OCI-M1 (cell line): ENCODE results near the gene CETN3.

Source experiments
- DNase-seq: peaks from one replicate; lab custom pipeline; 2025; lab: John Stamatoyannopoulos, UW

The CETN3 gene

DNA sequence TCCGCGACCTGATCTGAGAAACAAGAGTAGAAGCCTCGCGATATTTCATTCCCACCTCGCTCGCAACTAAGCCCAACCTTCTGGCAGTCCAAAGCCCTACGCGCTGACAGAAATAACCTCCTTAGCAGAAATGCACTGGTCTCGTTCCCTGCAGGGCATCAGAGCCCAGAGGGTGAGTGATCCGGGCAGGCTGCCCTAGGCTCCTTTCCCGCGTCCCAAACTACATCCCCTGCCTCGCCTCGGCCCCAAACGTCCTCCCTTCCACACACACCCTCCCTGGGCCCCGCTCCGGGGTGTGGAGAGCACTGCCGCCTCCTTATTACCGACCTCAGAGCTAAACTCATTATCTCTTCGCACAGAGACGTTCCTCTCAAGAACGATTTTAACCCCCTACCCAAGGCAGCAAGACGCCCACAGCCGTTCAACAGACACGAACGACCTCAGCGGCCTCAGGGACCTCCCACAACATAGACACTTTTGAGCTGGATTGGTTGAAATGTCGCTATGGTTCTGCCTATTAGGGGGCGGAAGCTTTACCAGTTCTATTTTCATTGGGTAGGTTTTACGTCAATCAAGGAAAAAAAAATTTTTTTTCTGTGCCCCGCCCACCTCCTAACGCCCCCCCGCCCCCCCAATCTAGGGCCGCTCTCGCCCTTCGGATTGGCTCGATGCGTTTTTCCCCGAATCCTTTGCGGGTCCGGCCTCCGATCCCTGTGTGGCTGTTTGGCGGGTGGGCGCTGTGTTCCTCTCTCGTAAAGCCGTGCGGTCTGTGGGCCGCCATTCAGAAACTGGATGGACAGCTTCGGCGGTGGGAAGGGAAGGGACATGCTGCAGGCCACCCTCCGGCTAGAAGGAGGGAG is at the start of gene CETN3:
Gene CETN3, minus strand, starts transcription at position 439 of the 860 bp plus-strand sequence. Its CDS starts 95 bp downstream, at position 344.
- DNase-seq: peak; percentile 99

- DNase-seq: no peak
Observed at GRCh38 chr5:90446961-90447360, 37.4 kb upstream of the CETN3 start.

- DNase-seq: peak; percentile 57
Observed at GRCh38 chr5:90440644-90441043, 31.1 kb upstream of the CETN3 start.

GRCh38 chr5:90438100-90438499 is 28.5 kb upstream of the CETN3 start:
- DNase-seq: no peak

GRCh38 chr5:90437663-90438062 is 28.1 kb upstream of the CETN3 start:
- no peak for DNase-seq

DNA sequence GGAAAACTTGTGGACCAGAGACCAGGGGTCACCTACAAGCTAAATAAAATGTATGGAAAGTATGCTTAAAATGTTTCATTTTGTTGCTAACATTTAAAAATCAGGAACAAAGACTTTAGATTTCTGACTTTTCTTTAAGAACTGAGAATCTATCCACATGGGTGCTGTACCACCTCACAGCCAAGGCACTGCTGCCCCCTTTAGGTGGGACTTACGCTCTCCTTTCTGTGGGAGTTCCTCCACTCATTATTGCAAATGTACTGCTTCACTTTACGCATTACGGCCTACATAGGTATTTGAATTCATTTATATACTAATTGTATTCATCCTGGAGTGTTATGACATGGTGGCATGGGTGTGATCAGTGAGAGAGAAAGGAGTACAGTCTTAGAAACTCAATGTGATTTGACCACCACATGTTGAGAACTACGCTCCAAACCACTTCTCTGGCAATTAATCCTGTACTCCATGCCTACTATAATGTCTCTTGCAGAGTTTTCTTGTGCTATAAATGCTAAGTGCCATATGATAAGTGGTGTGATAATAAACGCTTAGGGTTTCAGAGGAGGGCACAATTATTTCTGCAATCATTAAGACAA is 24.7 kb upstream of the CETN3 start:
- DNase-seq: peak; percentile 75

GRCh38 chr5:90424245-90424644 is 14.7 kb upstream of the CETN3 start:
- no peak for DNase-seq

GRCh38 chr5:90421136-90421535 is 11.6 kb upstream of the CETN3 start:
- peak; percentile 15 for DNase-seq

GRCh38 chr5:90418214-90418613 is 8.7 kb upstream of the CETN3 start:
- no peak for DNase-seq

GRCh38 chr5:90410178-90410762 is 714 bp upstream of the CETN3 start:
- no peak for DNase-seq

- DNase-seq: peak; percentile 73
Observed at GRCh38 chr5:90408571-90409317, 812 bp downstream of the CETN3 start.

GRCh38 chr5:90406466-90406865 is 3.1 kb downstream of the CETN3 start:
- DNase-seq: no peak

GRCh38 chr5:90402521-90403255 is 6.9 kb downstream of the CETN3 start:
- DNase-seq: no peak

DNA sequence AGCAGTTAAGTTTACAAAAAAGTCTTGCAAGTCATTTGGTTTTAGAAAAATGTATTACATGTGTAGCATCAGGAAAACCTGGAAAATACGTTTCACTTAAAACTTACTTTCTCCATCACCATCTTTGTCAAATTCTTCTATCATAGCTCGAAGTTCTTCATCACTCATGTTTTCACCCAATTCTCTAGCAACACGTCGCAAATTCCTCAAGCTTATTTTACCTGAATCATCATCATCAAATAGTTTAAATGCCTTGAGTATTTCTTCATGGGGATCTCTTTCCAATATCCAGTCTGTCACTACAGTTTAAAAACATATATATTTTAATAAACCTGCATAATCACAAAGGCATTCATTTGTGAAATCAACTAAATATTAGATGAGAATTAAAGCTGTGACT is 10.3 kb downstream of the CETN3 start:
- DNase-seq: no peak

DNA sequence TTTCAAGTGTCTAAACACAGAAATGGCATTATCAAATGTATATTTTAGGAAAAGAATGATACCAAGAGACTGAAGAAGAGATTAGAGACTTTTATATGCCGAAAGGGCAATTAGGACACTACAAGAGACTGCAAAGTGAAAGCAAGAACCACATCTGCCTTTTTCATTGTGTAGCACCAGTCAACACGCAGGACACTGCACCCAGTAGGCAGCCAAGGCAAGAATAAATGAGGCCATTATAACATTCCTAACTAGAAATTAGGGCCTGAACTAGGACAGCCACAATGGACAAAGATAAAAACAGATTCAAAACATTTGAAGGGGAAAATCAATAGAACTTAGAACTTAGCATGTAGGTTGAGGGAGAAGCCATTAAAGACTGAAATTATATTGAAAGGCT is 10.8 kb downstream of the CETN3 start:
- DNase-seq: no peak

- DNase-seq: no peak
Observed at GRCh38 chr5:90395005-90395404, 14.6 kb downstream of the CETN3 start.

- no peak for DNase-seq
Observed at GRCh38 chr5:90390928-90391327, 18.6 kb downstream of the CETN3 start.

DNA sequence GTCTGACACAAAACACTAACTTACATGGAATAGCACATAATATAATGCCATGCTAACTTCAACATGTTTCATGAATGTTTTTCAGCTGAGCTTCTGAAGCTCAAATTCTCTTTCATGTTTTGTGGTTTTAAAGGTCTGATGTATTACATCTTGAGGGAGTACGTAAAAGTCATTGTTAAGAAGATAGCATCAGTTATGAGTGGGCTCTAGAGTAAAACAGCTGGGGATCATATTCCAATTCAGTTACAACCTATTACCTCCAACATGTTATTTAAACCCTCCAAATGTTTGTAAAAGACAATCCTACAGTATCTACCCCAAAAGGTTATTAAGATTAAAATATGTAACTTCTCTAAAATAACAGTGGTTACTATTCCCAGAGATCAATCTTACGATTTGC is 19.2 kb downstream of the CETN3 start:
- DNase-seq: no peak

- no peak for DNase-seq
Observed at GRCh38 chr5:90387508-90387907, 22.0 kb downstream of the CETN3 start.

GRCh38 chr5:90386099-90386710 is 23.4 kb downstream of the CETN3 start:
- DNase-seq: peak; percentile 63

DNA sequence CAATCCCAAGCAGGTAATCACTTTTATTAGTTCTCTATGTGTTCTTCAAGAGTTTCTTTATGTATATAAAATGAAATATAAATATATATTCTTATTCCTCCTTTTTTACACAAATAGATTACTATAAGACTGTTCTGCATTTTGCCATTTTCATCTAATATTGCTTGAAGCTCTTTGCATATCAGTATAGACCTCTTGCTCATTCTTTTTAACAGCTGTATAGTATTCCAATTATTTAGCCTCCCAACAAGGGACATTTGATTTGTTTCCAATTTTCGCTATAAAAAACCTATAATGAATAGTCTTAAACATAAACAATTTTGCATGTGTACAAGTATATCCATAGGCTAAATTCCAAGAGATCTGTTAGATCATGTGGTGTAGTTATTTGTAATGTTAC is 25.2 kb downstream of the CETN3 start:
- DNase-seq: no peak
